Loucy (cell line): ENCODE data around the gene NBAS.

Source experiments
- H2AFZ ChIP-seq: fragments of 200-600 bp; sonication (generic); 2 replicates; pipeline ENCODE4 v1.6.0; 2016; ENCODE audit warnings: antibody characterized with exemption, mild to moderate bottlenecking, low read length, moderate library complexity
- H3F3A ChIP-seq: fragments of 200-600 bp; 2 replicates; pipeline ENCODE4 v1.6.0; 2016; ENCODE audit warnings: antibody characterized with exemption, low read depth, mild to moderate bottlenecking
- H3K27me3 ChIP-seq: fragments of 200-600 bp; sonication (generic); 2 replicates; pipeline ENCODE4 v1.6.1; 2014; ENCODE audit warnings: low read length, mild to moderate bottlenecking; ENCODE audit not compliant: insufficient read depth, poor library complexity, severe bottlenecking
- H3K36me3 ChIP-seq: fragments of 200-600 bp; sonication (generic); 2 replicates; pipeline ENCODE4 v1.6.1; 2016; ENCODE audit warnings: low read length; ENCODE audit not compliant: insufficient read depth
- H3K4me1 ChIP-seq: fragments of 200-600 bp; sonication (generic); 2 replicates; pipeline ENCODE4 v1.5.1; 2014; ENCODE audit warnings: low read length, mild to moderate bottlenecking; ENCODE audit not compliant: insufficient read depth, poor library complexity, severe bottlenecking
- H3K4me2 ChIP-seq: fragments of 200-600 bp; sonication (generic); 2 replicates; pipeline ENCODE4 v1.6.0; 2014; ENCODE audit warnings: antibody characterized with exemption, low read length, low read depth, mild to moderate bottlenecking; ENCODE audit not compliant: poor library complexity, severe bottlenecking
- H3K4me3 ChIP-seq: fragments of 200-600 bp; sonication (generic); 2 replicates; pipeline ENCODE4 v1.5.1; 2014; ENCODE audit warnings: low read length, mild to moderate bottlenecking, mixed read lengths; ENCODE audit not compliant: poor library complexity, severe bottlenecking
- H3K79me2 ChIP-seq: fragments of 200-600 bp; sonication (generic); 2 replicates; pipeline ENCODE4 v1.6.1; 2014; ENCODE audit warnings: low read length; ENCODE audit not compliant: insufficient read depth
- H3K9ac ChIP-seq: fragments of 200-600 bp; sonication (generic); 2 replicates; pipeline ENCODE4 v1.6.0; 2014; ENCODE audit warnings: mild to moderate bottlenecking, low read depth, low read length, moderate library complexity; ENCODE audit not compliant: poor library complexity, severe bottlenecking
- H3K9me2 ChIP-seq: fragments of 200-600 bp; sonication (generic); replicated peaks from 2 replicates; pipeline ENCODE4 v1.6.1; 2016; ENCODE audit warnings: low read depth, low read length, mixed read lengths
- H3K9me3 ChIP-seq: fragments of 200-600 bp; sonication (generic); 2 replicates; pipeline ENCODE4 v1.6.1; 2014; ENCODE audit warnings: mild to moderate bottlenecking, antibody characterized with exemption, low read length, low read depth; ENCODE audit not compliant: insufficient read depth
- H4K20me1 ChIP-seq: fragments of 200-600 bp; sonication (generic); 2 replicates; pipeline ENCODE4 v1.6.0; 2014; ENCODE audit warnings: antibody characterized with exemption, low read length, mild to moderate bottlenecking; ENCODE audit not compliant: insufficient read depth, poor library complexity, severe bottlenecking
- CTCF ChIP-seq: fragments of 200-600 bp; sonication (generic); conservative IDR thresholded peaks from 2 replicates; pipeline ENCODE4 v1.5.1; 2014; ENCODE audit warnings: mild to moderate bottlenecking, antibody characterized with exemption, low read length
- EZH2phosphoT487 ChIP-seq: fragments of 200-600 bp; IDR thresholded peaks from 2 replicates; pipeline ENCODE4 v1.6.1; 2018; ENCODE audit warnings: antibody characterized with exemption, mild to moderate bottlenecking, moderate library complexity, borderline replicate concordance

Gene NBAS

GRCh38 chr2:15596350-15596749, 35.2 kb upstream of the NBAS start:
- no peak for TF ChIP-seq EZH2phosphoT487
- TF ChIP-seq CTCF, result no peak
- no peaks in the 10 kb centered on the region; the same call in 1 of the 2 replicates for H3F3A ChIP-seq
- peaks cover 22% of the 10 kb centered on the region for H4K20me1 ChIP-seq
- no peaks in the 10 kb centered on the region for H3K9me3 ChIP-seq
- H3K9ac ChIP-seq, result no peak overlapping the region
- peak overlapping the region; percentile 91 for H3K4me2 ChIP-seq
- peaks cover 47% of the 10 kb centered on the region for H3K79me2 ChIP-seq
- H2AFZ ChIP-seq, result no peak overlapping the region
- peak overlapping the region; percentile 23 for H3K4me3 ChIP-seq
- peaks cover 53% of the 10 kb centered on the region for H3K4me1 ChIP-seq
- H3K9me2 ChIP-seq, result no peaks in the 10 kb centered on the region
- H3K36me3 ChIP-seq, result peaks cover 53% of the 10 kb centered on the region
- no peaks in the 10 kb centered on the region for H3K27me3 ChIP-seq

GRCh38 chr2:15595936-15596335, 34.8 kb upstream of the NBAS start:
- H3K36me3 ChIP-seq, result peaks cover 49% of the 10 kb centered on the region; the same call in 1 of the 2 replicates
- TF ChIP-seq EZH2phosphoT487 (no peak), CTCF (no peak)
- peak overlapping the region; percentile 91 for H3K4me2 ChIP-seq
- no peaks in the 10 kb centered on the region for H3K27me3 ChIP-seq
- H3K9me3 ChIP-seq, result no peaks in the 10 kb centered on the region
- H3K4me3 ChIP-seq, result peak overlapping the region; percentile 23
- H3K79me2 ChIP-seq, result peaks cover 51% of the 10 kb centered on the region
- no peak overlapping the region for H2AFZ ChIP-seq
- H4K20me1 ChIP-seq, result peaks cover 22% of the 10 kb centered on the region
- H3F3A ChIP-seq, result no peaks in the 10 kb centered on the region; the same call in 1 of the 2 replicates
- no peaks in the 10 kb centered on the region for H3K9me2 ChIP-seq
- peaks cover 53% of the 10 kb centered on the region for H3K4me1 ChIP-seq
- no peak overlapping the region for H3K9ac ChIP-seq

- H3K79me2 ChIP-seq, result peaks cover 52% of the 10 kb centered on the region
- no peaks in the 10 kb centered on the region for H3K9me3 ChIP-seq
- H2AFZ ChIP-seq, result no peak overlapping the region
- H3K9me2 ChIP-seq, result no peaks in the 10 kb centered on the region
- TF ChIP-seq CTCF, result no peak
- TF ChIP-seq EZH2phosphoT487, result no peak
- H3F3A ChIP-seq, result no peaks in the 10 kb centered on the region; the same call in 1 of the 2 replicates
- H4K20me1 ChIP-seq, result peaks cover 22% of the 10 kb centered on the region
- peaks cover 45% of the 10 kb centered on the region; the same call in 1 of the 2 replicates for H3K36me3 ChIP-seq
- no peak overlapping the region for H3K9ac ChIP-seq
- no peak overlapping the region for H3K4me3 ChIP-seq
- H3K4me1 ChIP-seq, result peaks cover 49% of the 10 kb centered on the region
- no peaks in the 10 kb centered on the region for H3K27me3 ChIP-seq
- H3K4me2 ChIP-seq, result peak overlapping the region; percentile 91
Measured at GRCh38 chr2:15595342-15595905, 34.3 kb upstream of the NBAS start.
